GM19351 (cell line): ENCODE data around the gene STX4.
"Not testable (repeated sequence)": the region's sequence is repeated elsewhere in the genome, so short reads cannot be mapped to it uniquely, and the experiment has no call there.

Experiments used
- ATAC-seq: cut with Tn5 transposase; IDR thresholded peaks from one replicate; pipeline ENCODE4 v1.9.1; 2021; ENCODE audit warnings: mild to moderate bottlenecking, moderate library complexity; ENCODE audit not compliant: unreplicated experiment

Gene STX4

GRCh38 chr16:30997725-30998711 is 35.3 kb upstream of the STX4 start:
- ATAC-seq, result no peak

GRCh38 chr16:30998852-30999761 is 34.3 kb upstream of the STX4 start:
- no peak for ATAC-seq

- ATAC-seq, result no peak
Measured at GRCh38 chr16:31000671-31001382, 32.5 kb upstream of the STX4 start.

- no peak for ATAC-seq
Measured at GRCh38 chr16:31001507-31002249, 31.7 kb upstream of the STX4 start.

- ATAC-seq, result no peak
Measured at GRCh38 chr16:31002250-31002700, 31.1 kb upstream of the STX4 start.

GRCh38 chr16:31002862-31003341 is 30.5 kb upstream of the STX4 start:
- ATAC-seq, result no peak

GRCh38 chr16:31003744-31004143 is 29.6 kb upstream of the STX4 start:
- no peak for ATAC-seq

- ATAC-seq, result no peak
Measured at GRCh38 chr16:31004658-31005057, 28.7 kb upstream of the STX4 start.

- no peak for ATAC-seq
Measured at GRCh38 chr16:31005350-31006085, 27.8 kb upstream of the STX4 start.

- no peak for ATAC-seq
Measured at GRCh38 chr16:31006086-31006385, 27.3 kb upstream of the STX4 start.

- no peak for ATAC-seq
Measured at GRCh38 chr16:31006589-31006988, 26.8 kb upstream of the STX4 start.

GRCh38 chr16:31007684-31008083 is 25.7 kb upstream of the STX4 start:
- no peak for ATAC-seq

GRCh38 chr16:31008149-31008548 is 25.2 kb upstream of the STX4 start:
- ATAC-seq, result no peak

GRCh38 chr16:31008551-31008950 is 24.8 kb upstream of the STX4 start:
- ATAC-seq, result no peak

GRCh38 chr16:31009120-31009519 is 24.2 kb upstream of the STX4 start:
- ATAC-seq, result no peak

- no peak for ATAC-seq
Measured at GRCh38 chr16:31009894-31010584, 23.3 kb upstream of the STX4 start.

- ATAC-seq, result no peak
Measured at GRCh38 chr16:31010585-31011325, 22.6 kb upstream of the STX4 start, which contains the start of gene STX1B. STX1B (minus strand) TSS chr16:31010638; CDS start chr16:31010396, 242 bp downstream.

- ATAC-seq, result not testable (repeated sequence)
Measured at GRCh38 chr16:31011815-31012214, 21.5 kb upstream of the STX4 start.
